HepG2 (cell line): ENCODE measurements around the gene SLC17A3. TPM values are rescaled to one million over a fixed set of nuclear protein-coding genes. Genes with fewer than 3 reads are reported as not detected.

Source experiments
- ATAC-seq: fragments of 200-7000 bp; cut with Tn5 transposase; 3 replicates; pipeline ENCODE4 v1.9.1; 2020; ENCODE audit warnings: mild to moderate bottlenecking, moderate library complexity
- BruUV-seq: library from RNA; stranded (reverse); fragments of 400-500 nt; replicated peaks from 2 replicates; lab custom pipeline; 2021; lab: Mats Ljungman, UMichigan
- CTCF ChIA-PET: fragments of 300-600 bp; formaldehyde crosslinking; extraction: SDS; loops from one replicate; lab custom pipeline; 2021; ENCODE audit warnings: low total read pairs, inconsistent platforms, low intra/inter-chr PET ratio; lab: Yijun Ruan, JAX
- POLR2A ChIA-PET: fragments of 350-600 bp; sonication (Branson Sonifier 250); formaldehyde crosslinking; loops from one replicate; lab custom pipeline; 2020; ENCODE audit warnings: antibody characterized with exemption, inconsistent platforms; lab: Yijun Ruan, JAX
- DNase-seq: peaks from one replicate; pipeline ENCODE4 v3.0.0-alpha.2; 2015; ENCODE audit warnings: low spot score
- FAIRE-seq: peaks from 3 replicates; lab custom pipeline; 2011; peaks lifted over from hg19 to GRCh38; lab: Jason Lieb, UNC
- H2AFZ ChIP-seq: one replicate; pipeline ENCODE4 v1.6.1; 2011; ENCODE audit warnings: low read length, inconsistent platforms
- H3K27ac ChIP-seq: fragments of 300-600 bp; 3 replicates; pipeline ENCODE4 v1.8.0; 2011; ENCODE audit warnings: mixed run types, mild to moderate bottlenecking, mixed read lengths, low read length, inconsistent platforms; ENCODE audit not compliant: insufficient read depth; ENCODE audit errors: extremely low read length
- H3K27me3 ChIP-seq, 2 experiments: fragments of 200-600 bp in 1 of 2; 2 replicates in 1 of 2; 3 replicates in 1 of 2; pipeline versions ENCODE4 v1.6.0 to v1.8.0; 2011; ENCODE audit warnings: low read length in 2 of 2, mild to moderate bottlenecking in 2 of 2, moderate library complexity in 2 of 2, inconsistent platforms in 1 of 2; ENCODE audit not compliant: insufficient read depth in 2 of 2, control insufficient read depth in 1 of 2
- H3K36me3 ChIP-seq, 2 experiments: fragments of 200-600 bp in 1 of 2; replicated peaks in 1 of 2; 2 replicates in 1 of 2; 3 replicates in 1 of 2; pipeline versions ENCODE4 v1.5.1 to v1.8.0; 2011; ENCODE audit warnings: low read length in 2 of 2, inconsistent platforms in 1 of 2; ENCODE audit not compliant: insufficient read depth in 2 of 2, control insufficient read depth in 1 of 2
- H3K4me1 ChIP-seq: 2 replicates; pipeline ENCODE4 v1.5.1; 2012; ENCODE audit warnings: low read length, inconsistent platforms; ENCODE audit not compliant: insufficient read depth
- H3K4me2 ChIP-seq: 2 replicates; pipeline ENCODE4 v1.6.0; 2011; ENCODE audit warnings: low read depth, low read length, inconsistent platforms
- H3K4me3 ChIP-seq, 3 experiments: fragments of 200-600 bp in 1 of 3; sonication (generic), shearing (Covaris generic) in 1 of 3; replicated peaks in 1 of 3; 2 replicates each; pipeline ENCODE4 v1.5.1; 2011 to 2016; ENCODE audit warnings: low read length in 3 of 3, inconsistent platforms in 2 of 3, low read depth in 2 of 3, mild to moderate bottlenecking in 2 of 3, control low read depth in 1 of 3, mixed read lengths in 1 of 3; ENCODE audit not compliant: insufficient read depth in 1 of 3
- H3K79me2 ChIP-seq: one replicate; pipeline ENCODE4 v1.6.1; 2011; ENCODE audit warnings: low read length, inconsistent platforms; ENCODE audit not compliant: insufficient read depth
- H3K9ac ChIP-seq: 2 replicates; pipeline ENCODE4 v1.6.0; 2011; ENCODE audit warnings: mild to moderate bottlenecking, low read depth, low read length, inconsistent platforms; ENCODE audit not compliant: insufficient read depth
- H3K9me3 ChIP-seq: 2 replicates; pipeline ENCODE4 v1.5.1; 2012; ENCODE audit warnings: mild to moderate bottlenecking, low read length
- H4K20me1 ChIP-seq: 2 replicates; pipeline ENCODE4 v1.6.0; 2011; ENCODE audit warnings: inconsistent platforms, mild to moderate bottlenecking, low read length, moderate library complexity; ENCODE audit not compliant: insufficient read depth
- BCL6 ChIP-seq: IDR thresholded peaks from 2 replicates; pipeline ENCODE4 v1.6.1; 2016; ENCODE audit warnings: missing genetic modification reagents, missing compliant biosample characterization
- KAT7 ChIP-seq: IDR thresholded peaks from 2 replicates; pipeline ENCODE4 v1.6.1; 2018; ENCODE audit warnings: borderline replicate concordance, missing compliant biosample characterization
- KAT8 ChIP-seq: IDR thresholded peaks from 2 replicates; pipeline ENCODE4 v1.6.1; 2016; ENCODE audit warnings: missing genetic modification reagents, missing compliant biosample characterization
- REPIN1 ChIP-seq: sonication (generic); formaldehyde crosslinking; IDR thresholded peaks from 2 replicates; pipeline ENCODE4 v1.8.0; 2022; ENCODE audit warnings: missing genetic modification reagents, low read depth, mild to moderate bottlenecking, borderline replicate concordance
- SMC3 ChIP-seq: IDR thresholded peaks from 2 replicates; pipeline ENCODE4 v1.6.1; 2011; ENCODE audit warnings: low read length, improper control_type of control experiment
- ZFP1 ChIP-seq: IDR thresholded peaks from 2 replicates; pipeline ENCODE4 v1.6.1; 2016
- ZNF12 ChIP-seq: sonication (generic); formaldehyde crosslinking; IDR thresholded peaks from 2 replicates; pipeline ENCODE4 v1.5.0; 2020; ENCODE audit warnings: missing genetic modification reagents
- ZNF136 ChIP-seq: sonication (generic); formaldehyde crosslinking; IDR thresholded peaks from 2 replicates; pipeline ENCODE4 v1.8.1; 2022; ENCODE audit warnings: low read depth, mild to moderate bottlenecking, moderate library complexity, missing genetic modification reagents
- ZNF331 ChIP-seq: sonication (generic); formaldehyde crosslinking; IDR thresholded peaks from 2 replicates; pipeline ENCODE4 v1.4.0; 2020; ENCODE audit warnings: missing genetic modification reagents
- WGBS: methylation state at CpG from one replicate; pipeline ENCODE4 v1.1.6; 2017; ENCODE audit warnings: low lambda C conversion rate; 5-methylcytosine and 5-hydroxymethylcytosine counted together
- in situ Hi-C: cut with HindIII; loops from 2 replicates; pipeline ENCODE4 v1.10.0; 2017; ENCODE audit warnings: low pct_unique_long_range_greater_than_20kb; ENCODE audit not compliant: extremely low pct_ligation_motif_present
- intact Hi-C: fragments of 100-400 bp; cut with micrococcal nuclease; formaldehyde crosslinking; loops from one replicate; pipeline ENCODE4 v1.10.0; 2022; ENCODE audit not compliant: unreplicated experiment
- polyA plus RNA-seq, 8 experiments: library from polyadenylated mRNA; depleted of rRNA in 3 of 8; stranded (reverse) in 7 of 8; unstranded in 1 of 8; fragments of >200 nt; fragmentation: Illumina TruSeq in 4 of 8; extraction: Trizol in 4 of 8; gene quantifications; 2 replicates each; pipeline versions ENCODE4 v1.2.1 to v1.2.3, GENCODE V29; 2011 to 2016; ENCODE audit warnings: low read depth in 4 of 8, missing spikeins in 1 of 8, mixed read lengths in 1 of 8; ENCODE audit not compliant: insufficient read depth in 1 of 8
- total RNA-seq, 5 experiments: library from RNA; depleted of rRNA; stranded (reverse); fragments of >200 nt; fragmentation: Illumina TruSeq; extraction: Trizol; gene quantifications; 2 replicates each; pipeline ENCODE4 v1.2.3, GENCODE V29; 2016; ENCODE audit warnings: low read depth in 1 of 5
- TF ChIP-seq, protein P1 (sequence below): sonication (generic); formaldehyde crosslinking; IDR thresholded peaks from 2 replicates; pipeline ENCODE4 v1.8.1; 2023; ENCODE audit warnings: mild to moderate bottlenecking, missing genetic modification reagents, borderline replicate concordance
- TF ChIP-seq, protein P2 (sequence below): sonication (generic); formaldehyde crosslinking; IDR thresholded peaks from 2 replicates; pipeline ENCODE4 v1.4.0; 2020; ENCODE audit warnings: missing genetic modification reagents

The SLC17A3 gene
- total and polyA plus RNA-seq, 2 of the 13 experiments (the other 11 are each of a cell fraction or from before 2014, with no cell fraction given) = 0.09 to 0.11 TPM

DNA sequence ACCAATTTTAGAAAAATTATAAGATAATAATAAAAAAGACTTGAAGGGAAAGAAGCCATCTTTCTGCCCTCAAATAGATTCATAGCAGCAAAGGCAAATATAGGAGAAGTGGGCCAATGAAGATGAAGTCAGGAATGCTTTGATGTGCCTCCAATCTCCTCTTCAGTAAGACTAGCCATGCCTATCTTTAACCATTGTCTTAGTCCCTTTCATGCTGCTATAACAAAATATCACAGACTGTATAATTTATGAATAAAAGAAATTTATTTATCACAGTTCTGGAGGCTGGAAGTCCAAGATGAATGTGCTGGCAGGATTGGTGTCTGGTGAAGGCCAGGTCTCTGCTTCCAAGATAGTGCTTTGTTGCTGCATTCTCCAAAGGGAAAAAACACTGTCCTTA lies 18.8 kb upstream of the SLC17A3 start:
- H3K27ac ChIP-seq = no peak overlapping the region
- H3K36me3 ChIP-seq = no peaks in the 10 kb centered on the region
- H4K20me1 ChIP-seq = no peaks in the 10 kb centered on the region
- H3K4me3 ChIP-seq = no peak overlapping the region
- no peak overlapping the region for H3K9ac ChIP-seq
- peaks cover 14% of the 10 kb centered on the region for H3K4me1 ChIP-seq
- ATAC-seq (no peak), FAIRE-seq (no peak), DNase-seq (no peak)
- H2AFZ ChIP-seq = no peak overlapping the region
- CTCF ChIA-PET = no interaction called here
- in situ Hi-C loops (loop anchor here (5.0 to 25.0 kb wide), 2 partner anchors 101 to 631 kb away; no protein-coding TSS in a partner anchor), intact Hi-C loops (loop anchor here (5.0 kb wide), 2 partner anchors 99 to 626 kb away; no protein-coding TSS in a partner anchor)
- no peaks in the 10 kb centered on the region for H3K27me3 ChIP-seq
- H3K79me2 ChIP-seq = no peaks in the 10 kb centered on the region
- no peak overlapping the region for H3K4me2 ChIP-seq
- POLR2A ChIA-PET = no interaction called here
- no peaks in the 10 kb centered on the region for H3K9me3 ChIP-seq
- BruUV-seq = no TSS peak
- no peak for TF ChIP-seq ZNF136 (CRISPR knock-in tag)
- TF ChIP-seq, protein P1, sequence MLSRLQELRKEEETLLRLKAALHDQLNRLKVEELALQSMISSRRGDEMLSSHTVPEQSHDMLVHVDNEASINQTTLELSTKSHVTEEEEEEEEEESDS (CRISPR knock-in tag) = no peak
- TF ChIP-seq ZNF12 (CRISPR knock-in tag) = peak; percentile 92
- no peak for TF ChIP-seq REPIN1

DNA sequence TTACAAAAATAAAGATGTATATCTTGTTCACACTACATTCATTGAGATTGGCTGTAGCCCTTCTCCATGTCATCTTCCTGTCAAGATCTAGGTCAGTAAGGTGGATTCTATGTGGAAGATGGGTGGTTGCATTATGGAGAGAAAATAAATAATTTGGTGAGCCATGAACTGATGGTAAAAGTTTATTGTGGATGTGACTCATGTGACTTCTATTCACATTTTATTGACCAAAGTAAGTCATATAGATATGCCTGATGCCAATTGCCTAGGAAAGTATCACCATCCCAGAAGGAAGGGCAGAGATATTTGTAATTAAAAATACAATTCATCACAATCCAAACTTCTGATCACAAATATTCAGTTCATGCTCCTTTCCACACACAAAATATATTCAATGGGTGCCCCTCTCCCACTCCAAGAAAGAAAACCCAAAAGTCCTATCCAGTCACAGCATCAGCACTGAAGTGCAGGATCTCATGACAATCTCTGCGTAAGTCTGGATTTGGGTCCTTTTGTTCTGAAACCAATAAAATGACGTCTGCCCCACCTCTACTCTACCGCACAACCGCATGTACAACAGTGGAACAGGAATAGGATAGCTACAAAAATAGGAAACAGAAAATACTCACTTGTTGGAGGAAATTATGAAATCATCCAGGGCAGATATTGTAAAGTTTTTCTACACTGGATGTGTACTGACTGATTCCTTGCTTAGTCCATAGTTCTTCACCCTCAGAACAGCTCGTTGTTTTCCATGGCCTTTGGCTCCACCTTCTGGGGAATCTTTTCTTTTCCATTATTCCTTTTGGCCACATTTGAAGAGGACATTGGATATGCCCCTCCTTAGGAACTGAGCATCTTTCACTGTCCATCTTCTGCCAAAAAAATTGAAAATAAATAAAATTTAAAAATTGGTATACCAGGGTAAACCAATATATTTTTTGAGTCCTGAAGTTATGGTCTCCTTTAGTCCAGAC lies 16.1 kb upstream of the SLC17A3 start:
- no peaks in the 10 kb centered on the region for H3K9me3 ChIP-seq
- H4K20me1 ChIP-seq = no peaks in the 10 kb centered on the region
- BruUV-seq = no TSS peak
- WGBS = 63% methylated on average over 5 of the region's 5 CpGs
- peaks cover 14% of the 10 kb centered on the region for H3K4me1 ChIP-seq
- peak; percentile 87 for FAIRE-seq
- H3K79me2 ChIP-seq = no peaks in the 10 kb centered on the region
- no peaks in the 10 kb centered on the region for H3K36me3 ChIP-seq
- no peaks in the 10 kb centered on the region for H3K27me3 ChIP-seq
- H3K27ac ChIP-seq = no peak overlapping the region
- ATAC-seq = peak; percentile 95
- DNase-seq = peak; percentile 70
- H3K4me2 ChIP-seq = no peak overlapping the region
- intact Hi-C loops (loop anchor here (1.0 to 5.0 kb wide), 6 partner anchors 52 to 667 kb away; no protein-coding TSS in a partner anchor), in situ Hi-C loops (loop anchor here (5.0 to 25.0 kb wide), 2 partner anchors 98 to 628 kb away; no protein-coding TSS in a partner anchor)
- H3K4me3 ChIP-seq = no peak overlapping the region
- CTCF ChIA-PET = interaction anchor here (1.0 to 2.0 kb wide), 8 partner anchors 52 to 666 kb away, joined by 3 to 59 read pairs (median 6); no protein-coding TSS in a partner anchor
- POLR2A ChIA-PET = no interaction called here
- no peak overlapping the region for H2AFZ ChIP-seq
- no peak overlapping the region for H3K9ac ChIP-seq
- TF ChIP-seq ZFP1 (0 out of 2 replicates have a peak, but pooled peaks have one; percentile 37), SMC3 (peak; percentile 95), BCL6 (CRISPR knock-in tag) (peak; percentile 11; the same call in 1 of the 2 replicates), ZNF331 (CRISPR knock-in tag) (peak; percentile 16; the same call in 1 of the 2 replicates), KAT7 (CRISPR knock-in tag) (0 out of 2 replicates have a peak, but pooled peaks have one; percentile 50), KAT8 (0 out of 2 replicates have a peak, but pooled peaks have one; percentile 14)
- TF ChIP-seq, protein P2, sequence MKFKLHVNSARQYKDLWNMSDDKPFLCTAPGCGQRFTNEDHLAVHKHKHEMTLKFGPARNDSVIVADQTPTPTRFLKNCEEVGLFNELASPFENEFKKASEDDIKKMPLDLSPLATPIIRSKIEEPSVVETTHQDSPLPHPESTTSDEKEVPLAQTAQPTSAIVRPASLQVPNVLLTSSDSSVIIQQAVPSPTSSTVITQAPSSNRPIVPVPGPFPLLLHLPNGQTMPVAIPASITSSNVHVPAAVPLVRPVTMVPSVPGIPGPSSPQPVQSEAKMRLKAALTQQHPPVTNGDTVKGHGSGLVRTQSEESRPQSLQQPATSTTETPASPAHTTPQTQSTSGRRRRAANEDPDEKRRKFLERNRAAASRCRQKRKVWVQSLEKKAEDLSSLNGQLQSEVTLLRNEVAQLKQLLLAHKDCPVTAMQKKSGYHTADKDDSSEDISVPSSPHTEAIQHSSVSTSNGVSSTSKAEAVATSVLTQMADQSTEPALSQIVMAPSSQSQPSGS (CRISPR knock-in tag) = 0 out of 2 replicates have a peak, but pooled peaks have one; percentile 22
